Loucy (cell line): ENCODE data around the gene HOXA13.

Source experiments
- CTCF ChIP-seq: fragments of 200-600 bp; sonication (generic); conservative IDR thresholded peaks from 2 replicates; pipeline ENCODE4 v1.5.1; 2014; ENCODE audit warnings: mild to moderate bottlenecking, antibody characterized with exemption, low read length
- EZH2phosphoT487 ChIP-seq: fragments of 200-600 bp; IDR thresholded peaks from 2 replicates; pipeline ENCODE4 v1.6.1; 2018; ENCODE audit warnings: antibody characterized with exemption, mild to moderate bottlenecking, moderate library complexity, borderline replicate concordance

- TF ChIP-seq CTCF (peak; percentile 39; the same call in 1 of the 2 replicates), EZH2phosphoT487 (no peak)
Measured at GRCh38 chr7:27168265-27168947, 31.5 kb downstream of the HOXA13 start.
